Upper lobe of left lung (tissue), 4 donors: ENCODE results near the gene CLNK.

Experiments used
- POLR2A ChIP-seq, 4 donors: fragments of 450-650 bp; IDR thresholded peaks; one replicate each; pipeline ENCODE4 v1.5.1; 2016 to 2017; ENCODE audit warnings: antibody characterized with exemption in 4 of 4, mild to moderate bottlenecking in 2 of 4
- POLR2AphosphoS5 ChIP-seq, 2 donors: sonication (generic); formaldehyde crosslinking; IDR thresholded peaks; one replicate each; pipeline ENCODE4 v1.5.1; 2017; ENCODE audit warnings: antibody characterized with exemption in 2 of 2
- TF ChIP-seq, protein P1 (sequence below), 6 experiments: fragments of 450-650 bp in 4 of 6; fragments of 200-600 bp in 2 of 6; sonication (generic) in 2 of 6; IDR thresholded peaks; one replicate each; pipeline ENCODE4 v1.5.1; 2016 to 2019; ENCODE audit warnings: antibody characterized with exemption in 6 of 6

DNA sequence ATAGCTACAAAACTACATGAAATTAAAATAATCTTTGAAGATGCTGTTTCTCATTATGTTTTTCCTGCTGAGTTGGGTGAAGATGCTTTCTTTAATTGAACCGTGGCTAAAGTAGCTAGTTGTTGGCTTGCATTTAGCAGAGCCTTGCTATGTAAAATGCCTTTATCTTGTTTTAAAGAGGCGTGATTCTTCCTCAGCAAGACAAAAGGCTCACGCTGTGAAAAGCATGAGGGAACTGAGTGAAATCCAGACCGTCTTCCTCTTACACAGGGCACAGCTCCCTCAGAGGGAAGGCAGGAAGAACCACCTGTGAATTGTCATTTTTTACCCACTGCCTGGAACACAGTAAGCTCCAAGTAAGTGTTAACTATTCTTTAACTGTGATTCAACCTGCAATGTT lies 188.4 kb downstream of the CLNK start:
- TF ChIP-seq, protein P1, sequence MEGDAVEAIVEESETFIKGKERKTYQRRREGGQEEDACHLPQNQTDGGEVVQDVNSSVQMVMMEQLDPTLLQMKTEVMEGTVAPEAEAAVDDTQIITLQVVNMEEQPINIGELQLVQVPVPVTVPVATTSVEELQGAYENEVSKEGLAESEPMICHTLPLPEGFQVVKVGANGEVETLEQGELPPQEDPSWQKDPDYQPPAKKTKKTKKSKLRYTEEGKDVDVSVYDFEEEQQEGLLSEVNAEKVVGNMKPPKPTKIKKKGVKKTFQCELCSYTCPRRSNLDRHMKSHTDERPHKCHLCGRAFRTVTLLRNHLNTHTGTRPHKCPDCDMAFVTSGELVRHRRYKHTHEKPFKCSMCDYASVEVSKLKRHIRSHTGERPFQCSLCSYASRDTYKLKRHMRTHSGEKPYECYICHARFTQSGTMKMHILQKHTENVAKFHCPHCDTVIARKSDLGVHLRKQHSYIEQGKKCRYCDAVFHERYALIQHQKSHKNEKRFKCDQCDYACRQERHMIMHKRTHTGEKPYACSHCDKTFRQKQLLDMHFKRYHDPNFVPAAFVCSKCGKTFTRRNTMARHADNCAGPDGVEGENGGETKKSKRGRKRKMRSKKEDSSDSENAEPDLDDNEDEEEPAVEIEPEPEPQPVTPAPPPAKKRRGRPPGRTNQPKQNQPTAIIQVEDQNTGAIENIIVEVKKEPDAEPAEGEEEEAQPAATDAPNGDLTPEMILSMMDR (IDR thresholded peaks at IDR 0.05): no peak
- TF ChIP-seq POLR2A (IDR thresholded peaks at IDR 0.05) (no peak), POLR2AphosphoS5 (IDR thresholded peaks at IDR 0.05) (no peak)
